IMR-90 (cell line): Measurements from ENCODE around the gene TENM3. TPM values are rescaled to one million over a fixed set of nuclear protein-coding genes. Genes with fewer than 3 reads are reported as not detected.

ENCODE experiments used
- ATAC-seq: fragments of 200-7000 bp; cut with Tn5 transposase; 2 replicates; pipeline ENCODE4 v1.9.1; 2020; ENCODE audit warnings: low read depth, mild to moderate bottlenecking, moderate library complexity
- BruUV-seq: library from RNA; stranded (reverse); fragments of 400-500 nt; replicated peaks from 2 replicates; lab custom pipeline; 2021; lab: Mats Ljungman, UMichigan
- CTCF ChIA-PET: fragments of 300-600 bp; formaldehyde crosslinking; extraction: SDS; loops from one replicate; lab custom pipeline; 2021; ENCODE audit warnings: antibody characterized with exemption; lab: Yijun Ruan, JAX
- POLR2A ChIA-PET: fragments of 300-600 bp; sonication (Branson Sonifier 250); formaldehyde crosslinking; loops from one replicate; lab custom pipeline; 2022; ENCODE audit warnings: antibody characterized with exemption; ENCODE audit not compliant: unreplicated experiment; lab: Charles Lee
- DNase-seq: peaks from one replicate; pipeline ENCODE4 v3.0.0; 2013
- H2AFZ ChIP-seq: replicated peaks from 2 replicates; pipeline ENCODE3; 2013; ENCODE audit warnings: low read length, mild to moderate bottlenecking; ENCODE audit not compliant: poor library complexity
- H2AK5ac ChIP-seq: 2 replicates; pipeline ENCODE4 v1.6.1; 2013; ENCODE audit warnings: low read depth, low read length, inconsistent platforms
- H2AK9ac ChIP-seq: replicated peaks from 2 replicates; pipeline ENCODE3; 2013; ENCODE audit warnings: mild to moderate bottlenecking, low read depth, low read length, moderate library complexity; ENCODE audit not compliant: poor library complexity
- H2BK120ac ChIP-seq: 2 replicates; pipeline ENCODE4 v1.6.1; 2013; ENCODE audit warnings: low read depth, low read length, inconsistent platforms
- H2BK15ac ChIP-seq: 3 replicates; pipeline ENCODE4 v1.6.1; 2013; ENCODE audit warnings: low read depth, low read length, inconsistent platforms
- H2BK20ac ChIP-seq: 2 replicates; pipeline ENCODE4 v1.6.1; 2013; ENCODE audit warnings: low read depth, mild to moderate bottlenecking, inconsistent platforms, low read length, moderate library complexity
- H2BK5ac ChIP-seq: 2 replicates; pipeline ENCODE4 v1.6.1; 2013; ENCODE audit warnings: mild to moderate bottlenecking, low read depth, low read length, inconsistent platforms; ENCODE audit not compliant: poor library complexity, severe bottlenecking
- H3K14ac ChIP-seq: replicated peaks from 2 replicates; pipeline ENCODE4 v1.6.1; 2013; ENCODE audit warnings: low read depth, low read length, inconsistent platforms
- H3K18ac ChIP-seq: 2 replicates; pipeline ENCODE4 v1.6.1; 2013; ENCODE audit warnings: low read depth, low read length, control low read depth
- H3K23ac ChIP-seq: 2 replicates; pipeline ENCODE4 v1.6.1; 2013; ENCODE audit warnings: low read depth, low read length, inconsistent platforms
- H3K27ac ChIP-seq: 2 replicates; pipeline ENCODE4 v1.5.1; 2013; ENCODE audit warnings: mild to moderate bottlenecking, control low read depth, low read length; ENCODE audit not compliant: insufficient read depth
- H3K27me3 ChIP-seq: 2 replicates; pipeline ENCODE4 v1.6.1; 2013; ENCODE audit warnings: low read length; ENCODE audit not compliant: control insufficient read depth, insufficient read depth
- H3K36me3 ChIP-seq: 2 replicates; pipeline ENCODE4 v1.6.1; 2013; ENCODE audit warnings: low read length, mixed read lengths; ENCODE audit not compliant: control insufficient read depth, insufficient read depth
- H3K4ac ChIP-seq: 2 replicates; pipeline ENCODE4 v1.6.1; 2013; ENCODE audit warnings: low read depth, low read length, inconsistent platforms
- H3K4me1 ChIP-seq: 2 replicates; pipeline ENCODE4 v1.6.1; 2013; ENCODE audit warnings: low read length, mixed read lengths; ENCODE audit not compliant: control insufficient read depth, insufficient read depth
- H3K4me2 ChIP-seq: 2 replicates; pipeline ENCODE4 v1.6.1; 2013; ENCODE audit warnings: low read depth, mild to moderate bottlenecking, control low read depth, low read length, moderate library complexity
- H3K4me3 ChIP-seq: 2 replicates; pipeline ENCODE4 v1.5.1; 2013; ENCODE audit warnings: low read depth, mild to moderate bottlenecking, control low read depth, low read length, moderate library complexity; ENCODE audit not compliant: insufficient read depth
- H3K56ac ChIP-seq: 2 replicates; pipeline ENCODE4 v1.6.1; 2013; ENCODE audit warnings: low read length, inconsistent platforms; ENCODE audit not compliant: insufficient read depth; ENCODE audit errors: extremely low read depth
- H3K79me1 ChIP-seq, 2 experiments: 2 replicates each; pipeline ENCODE4 v1.6.1; 2013; ENCODE audit warnings: low read length in 2 of 2, inconsistent platforms in 1 of 2, low read depth in 1 of 2
- H3K9ac ChIP-seq: 2 replicates; pipeline ENCODE4 v1.6.1; 2013; ENCODE audit warnings: low read depth, low read length, control low read depth
- H3K9me1 ChIP-seq: 2 replicates; pipeline ENCODE4 v1.6.1; 2013; ENCODE audit warnings: low read length, inconsistent platforms; ENCODE audit not compliant: insufficient read depth
- H3K9me3 ChIP-seq: 2 replicates; pipeline ENCODE4 v1.6.1; 2013; ENCODE audit warnings: low read length; ENCODE audit not compliant: control insufficient read depth, insufficient read depth
- H4K20me1 ChIP-seq: 2 replicates; pipeline ENCODE4 v1.6.1; 2013; ENCODE audit warnings: low read length, inconsistent platforms; ENCODE audit not compliant: insufficient read depth
- H4K5ac ChIP-seq: 2 replicates; pipeline ENCODE4 v1.6.1; 2013; ENCODE audit warnings: mild to moderate bottlenecking, low read depth, low read length, control low read depth
- H4K8ac ChIP-seq, 2 experiments: 2 replicates each; pipeline ENCODE4 v1.6.1; 2013; ENCODE audit warnings: low read depth in 2 of 2, low read length in 2 of 2, control low read depth in 1 of 2, inconsistent platforms in 1 of 2
- H4K91ac ChIP-seq: 2 replicates; pipeline ENCODE4 v1.6.1; 2013; ENCODE audit warnings: low read depth, low read length, inconsistent platforms; ENCODE audit not compliant: insufficient read depth
- BHLHE40 ChIP-seq: fragments of 150-350 bp; IDR thresholded peaks from 2 replicates; pipeline ENCODE4 v1.6.1; 2016; ENCODE audit warnings: mild to moderate bottlenecking, low read depth, low read length
- NFE2L2 ChIP-seq: fragments of 150-350 bp; IDR thresholded peaks from 2 replicates; pipeline ENCODE4 v1.6.1; 2016; ENCODE audit warnings: low read depth, mild to moderate bottlenecking, low read length
- WGBS, 2 experiments: methylation state at CpG; one replicate each; pipeline versions ENCODE4 v1.1.5 to v1.1.7; 2013; ENCODE audit warnings: missing lambda C conversion rate in 2 of 2; ENCODE audit not compliant: insufficient read length in 1 of 2; ENCODE audit errors: extremely low coverage in 2 of 2; 5-methylcytosine and 5-hydroxymethylcytosine counted together
- dilution Hi-C: fragments of 300-500 bp; cut with HindIII; formaldehyde crosslinking; loops from one replicate; pipeline ENCODE4 v1.14.3; 2018; ENCODE audit warnings: low sequenced_read_pairs; ENCODE audit not compliant: unreplicated experiment
- in situ Hi-C: fragments of 300-500 bp; cut with MboI; formaldehyde crosslinking; loops from 3 replicates; pipeline ENCODE4 v1.14.3; 2019; ENCODE audit warnings: low sequenced_read_pairs, inconsistent platforms, mixed read lengths
- intact Hi-C: fragments of 100-400 bp; cut with micrococcal nuclease; formaldehyde crosslinking; loops from 2 replicates; pipeline ENCODE4 v1.10.0; 2022
- polyA plus RNA-seq, 3 experiments: library from polyadenylated mRNA; depleted of rRNA; stranded (reverse); fragments of >200 nt; gene quantifications; 2 replicates each; pipeline ENCODE4 v1.2.3, GENCODE V29; 2012; ENCODE audit warnings: low replicate concordance in 1 of 3
- total RNA-seq: library from RNA; depleted of rRNA; stranded (reverse); fragments of >200 nt; gene quantifications from 2 replicates; pipeline ENCODE4 v1.2.3, GENCODE V29; 2012
- TF ChIP-seq, protein P1 (sequence below): fragments of 150-350 bp; IDR thresholded peaks from 2 replicates; pipeline ENCODE4 v1.6.1; 2017; ENCODE audit warnings: mild to moderate bottlenecking, antibody characterized with exemption, low read length, low read depth

Gene TENM3
- total and polyA plus RNA-seq, 2 of the 4 experiments (the other 2 are of a cell fraction): 29.9 to 173 TPM

DNA sequence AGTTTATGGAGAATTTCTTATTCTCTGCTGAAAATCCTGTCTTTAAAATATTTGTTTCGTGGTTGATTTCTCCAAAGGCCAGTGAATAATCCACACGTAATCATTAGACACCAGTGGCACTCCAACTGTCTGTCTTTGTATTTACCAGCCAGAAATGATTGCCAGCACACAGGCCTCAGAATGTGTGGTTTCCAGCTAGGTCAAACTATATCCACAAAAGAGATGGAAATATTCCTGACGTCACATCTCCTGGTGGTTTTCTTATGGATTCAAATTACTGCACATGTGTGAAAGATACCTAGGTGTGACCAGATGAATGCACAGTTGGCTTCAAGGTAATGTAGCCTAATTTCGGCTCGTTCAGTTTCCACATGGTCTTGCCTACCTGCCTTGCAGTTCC, 27.2 kb upstream of the TENM3 start:
- Histone ChIP-seq H4K20me1 (no peaks in the 10 kb centered on the region), H3K36me3 (no peaks in the 10 kb centered on the region), H4K8ac (no peak overlapping the region), H3K18ac (no peak overlapping the region), H2BK20ac (no peak overlapping the region), H2AFZ (no peak overlapping the region), H2AK5ac (no peak overlapping the region), H3K4me1 (peaks cover 2% of the 10 kb centered on the region; the same call in 1 of the 2 replicates), H3K23ac (no peak overlapping the region), H3K79me1 (no peaks in the 10 kb centered on the region; a peak in 1 of 4 replicates), H3K4ac (no peak overlapping the region), H3K27ac (no peak overlapping the region), H4K5ac (no peak overlapping the region), H3K27me3 (no peaks in the 10 kb centered on the region), H4K91ac (no peak overlapping the region), H3K4me3 (no peak overlapping the region), H2BK5ac (no peak overlapping the region), H2AK9ac (no peak overlapping the region), H3K14ac (no peak overlapping the region), H3K9ac (no peak overlapping the region), H3K4me2 (no peak overlapping the region), H2BK15ac (no peak overlapping the region), H2BK120ac (no peak overlapping the region), H3K56ac (no peak overlapping the region), H3K9me3 (no peaks in the 10 kb centered on the region), H3K9me1 (peaks cover 3% of the 10 kb centered on the region; the same call in 1 of the 2 replicates)
- in situ Hi-C loops (no loop called here), intact Hi-C loops (no loop called here), dilution Hi-C loops (no loop called here)
- WGBS, 2 experiments: 100% methylated on average over 2 of the region's 5 CpGs; no CpG with 5 or more reads in 1 of the 2 experiments
- no peak for ATAC-seq
- no TSS peak for BruUV-seq
- DNase-seq: no peak
- ChIA-PET CTCF (no interaction called here), POLR2A (no interaction called here)
- TF ChIP-seq BHLHE40 (no peak), NFE2L2 (no peak)
- TF ChIP-seq, protein P1, sequence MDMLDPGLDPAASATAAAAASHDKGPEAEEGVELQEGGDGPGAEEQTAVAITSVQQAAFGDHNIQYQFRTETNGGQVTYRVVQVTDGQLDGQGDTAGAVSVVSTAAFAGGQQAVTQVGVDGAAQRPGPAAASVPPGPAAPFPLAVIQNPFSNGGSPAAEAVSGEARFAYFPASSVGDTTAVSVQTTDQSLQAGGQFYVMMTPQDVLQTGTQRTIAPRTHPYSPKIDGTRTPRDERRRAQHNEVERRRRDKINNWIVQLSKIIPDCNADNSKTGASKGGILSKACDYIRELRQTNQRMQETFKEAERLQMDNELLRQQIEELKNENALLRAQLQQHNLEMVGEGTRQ: no peak
